WTC11 (cell line): ENCODE data around the gene GPATCH1. TPM values are rescaled to one million over a fixed set of nuclear protein-coding genes. Genes with fewer than 3 reads are reported as not detected.

Experiments
- ATAC-seq: fragments of 200-7000 bp; cut with Tn5 transposase; 2 replicates; pipeline ENCODE4 v1.10.0; 2021; ENCODE audit warnings: mild to moderate bottlenecking, moderate library complexity
- CTCF ChIA-PET: fragments of 300-600 bp; sonication (Branson Sonifier 250); formaldehyde crosslinking; loops from one replicate; lab custom pipeline; 2021; ENCODE audit warnings: antibody characterized with exemption; lab: Charles Lee
- POLR2A ChIA-PET: fragments of 350-600 bp; sonication (Branson Sonifier 250); formaldehyde crosslinking; loops from one replicate; lab custom pipeline; 2021; ENCODE audit warnings: antibody characterized with exemption; lab: Charles Lee
- DNase-seq: peaks from one replicate; pipeline ENCODE4 v3.0.0; 2021; ENCODE audit warnings: low spot score
- H3K27ac Mint-ChIP-seq: 2 replicates; pipeline ENCODE4 v1.8.0; 2021; ENCODE audit warnings: mixed read lengths
- H3K27me3 Mint-ChIP-seq: 2 replicates; pipeline ENCODE4 v1.8.0; 2021; ENCODE audit warnings: low read depth, mild to moderate bottlenecking, moderate library complexity, mixed read lengths
- H3K36me3 Mint-ChIP-seq: 2 replicates; pipeline ENCODE4 v1.8.0; 2021; ENCODE audit warnings: mixed read lengths
- H3K4me1 Mint-ChIP-seq: 2 replicates; pipeline ENCODE4 v1.8.0; 2022; ENCODE audit warnings: mixed read lengths
- H3K4me3 Mint-ChIP-seq: 2 replicates; pipeline ENCODE4 v1.8.0; 2021; ENCODE audit warnings: mild to moderate bottlenecking, moderate library complexity, mixed read lengths
- H3K9me3 Mint-ChIP-seq: 2 replicates; pipeline ENCODE4 v1.8.0; 2021; ENCODE audit warnings: mixed read lengths
- ATF1 ChIP-seq: sonication (generic); formaldehyde crosslinking; IDR thresholded peaks from 2 replicates; pipeline ENCODE4 v1.8.1; 2023; ENCODE audit warnings: mild to moderate bottlenecking, moderate library complexity, missing genetic modification reagents
- ATF6 ChIP-seq: sonication (generic); formaldehyde crosslinking; IDR thresholded peaks from 2 replicates; pipeline ENCODE4 v1.8.1; 2023; ENCODE audit warnings: mild to moderate bottlenecking, missing genetic modification reagents
- CDX4 ChIP-seq: fragments of 250-450 bp; sonication (Bioruptor Pico); IDR thresholded peaks from 2 replicates; pipeline ENCODE4 v1.9.0; 2021; ENCODE audit warnings: moderate library complexity, mild to moderate bottlenecking, inconsistent platforms, borderline replicate concordance
- CREM ChIP-seq: sonication (generic); formaldehyde crosslinking; IDR thresholded peaks from 2 replicates; pipeline ENCODE4 v1.8.1; 2022; ENCODE audit warnings: mild to moderate bottlenecking, missing genetic modification reagents, moderate library complexity
- ELF4 ChIP-seq: sonication (generic); formaldehyde crosslinking; IDR thresholded peaks from 2 replicates; pipeline ENCODE4 v1.8.1; 2022; ENCODE audit warnings: low read depth, mild to moderate bottlenecking, moderate library complexity, missing genetic modification reagents
- EMX1 ChIP-seq: fragments of 250-450 bp; sonication (Bioruptor Pico); IDR thresholded peaks from 2 replicates; pipeline ENCODE4 v1.8.0; 2021; ENCODE audit warnings: mild to moderate bottlenecking
- ETV6 ChIP-seq: sonication (generic); formaldehyde crosslinking; IDR thresholded peaks from 2 replicates; pipeline ENCODE4 v1.8.1; 2022; ENCODE audit warnings: mild to moderate bottlenecking, missing genetic modification reagents
- FOXK1 ChIP-seq: sonication (generic); formaldehyde crosslinking; IDR thresholded peaks from 2 replicates; pipeline ENCODE4 v1.8.0; 2022; ENCODE audit warnings: mild to moderate bottlenecking, moderate library complexity, missing genetic modification reagents
- IRF1 ChIP-seq: sonication (generic); formaldehyde crosslinking; IDR thresholded peaks from 2 replicates; pipeline ENCODE4 v1.8.0; 2023; ENCODE audit warnings: missing genetic modification reagents
- JAZF1 ChIP-seq: fragments of 250-450 bp; sonication (Bioruptor Pico); IDR thresholded peaks from 2 replicates; pipeline ENCODE4 v1.9.0; 2021; ENCODE audit warnings: moderate library complexity, mild to moderate bottlenecking, inconsistent platforms
- NFATC4 ChIP-seq: fragments of 250-450 bp; sonication (Bioruptor Pico); IDR thresholded peaks from 2 replicates; pipeline ENCODE4 v1.9.0; 2021; ENCODE audit warnings: mild to moderate bottlenecking
- NFE2L1 ChIP-seq: sonication (generic); formaldehyde crosslinking; IDR thresholded peaks from 2 replicates; pipeline ENCODE4 v1.8.1; 2023; ENCODE audit warnings: missing genetic modification reagents
- NFYB ChIP-seq: sonication (generic); formaldehyde crosslinking; conservative IDR thresholded peaks from 2 replicates; pipeline ENCODE4 v1.8.0; 2022; ENCODE audit warnings: low read depth, missing genetic modification reagents
- NR2C2 ChIP-seq: sonication (generic); formaldehyde crosslinking; IDR thresholded peaks from 2 replicates; pipeline ENCODE4 v1.8.0; 2022; ENCODE audit warnings: mild to moderate bottlenecking, missing genetic modification reagents
- OVOL2 ChIP-seq: fragments of 250-450 bp; sonication (Bioruptor Pico); IDR thresholded peaks from 2 replicates; pipeline ENCODE4 v1.9.0; 2021; ENCODE audit warnings: mild to moderate bottlenecking, borderline replicate concordance
- PRDM15 ChIP-seq: sonication (generic); formaldehyde crosslinking; IDR thresholded peaks from 2 replicates; pipeline ENCODE4 v1.8.0; 2022; ENCODE audit warnings: missing genetic modification reagents
- SP1 ChIP-seq: sonication (generic); formaldehyde crosslinking; conservative IDR thresholded peaks from 2 replicates; pipeline ENCODE4 v1.8.1; 2022; ENCODE audit warnings: missing genetic modification reagents
- STAT6 ChIP-seq: sonication (generic); formaldehyde crosslinking; conservative IDR thresholded peaks from 2 replicates; pipeline ENCODE4 v1.8.1; 2023; ENCODE audit warnings: mild to moderate bottlenecking, low read depth, missing genetic modification reagents, moderate library complexity
- TCF7 ChIP-seq: sonication (generic); formaldehyde crosslinking; IDR thresholded peaks from 2 replicates; pipeline ENCODE4 v1.8.0; 2022; ENCODE audit warnings: mild to moderate bottlenecking, low read depth, missing genetic modification reagents, moderate library complexity
- TEAD1 ChIP-seq: sonication (generic); formaldehyde crosslinking; IDR thresholded peaks from 2 replicates; pipeline ENCODE4 v1.8.0; 2022; ENCODE audit warnings: mild to moderate bottlenecking, missing genetic modification reagents
- USF2 ChIP-seq: sonication (generic); formaldehyde crosslinking; IDR thresholded peaks from 2 replicates; pipeline ENCODE4 v1.8.1; 2023; ENCODE audit warnings: mild to moderate bottlenecking, missing genetic modification reagents, moderate library complexity
- ZNF121 ChIP-seq: sonication (generic); formaldehyde crosslinking; IDR thresholded peaks from 2 replicates; pipeline ENCODE4 v1.8.0; 2023; ENCODE audit warnings: missing genetic modification reagents
- ZNF219 ChIP-seq: sonication (generic); formaldehyde crosslinking; IDR thresholded peaks from 2 replicates; pipeline ENCODE4 v1.8.0; 2023; ENCODE audit warnings: missing genetic modification reagents, mild to moderate bottlenecking, borderline replicate concordance
- ZNF232 ChIP-seq: sonication (generic); formaldehyde crosslinking; IDR thresholded peaks from 2 replicates; pipeline ENCODE4 v1.8.0; 2022; ENCODE audit warnings: mild to moderate bottlenecking, missing genetic modification reagents
- ZNF423 ChIP-seq: fragments of 250-450 bp; sonication (Bioruptor Pico); IDR thresholded peaks from 2 replicates; pipeline ENCODE4 v2.1.2; 2022; ENCODE audit warnings: mild to moderate bottlenecking, moderate library complexity
- total RNA-seq: library from RNA; stranded (reverse); gene quantifications from 3 replicates; pipeline ENCODE4 v1.2.3, GENCODE V29; 2021

Gene GPATCH1
- total RNA-seq, 1 experiment from 2014 or later: 10.7 TPM

GRCh38 chr19:33096005-33096404 is 15.0 kb downstream of the GPATCH1 start (continued):
- TF ChIP-seq IRF1: no peak
- TF ChIP-seq ELF4 (CRISPR knock-in tag): no peak
- no peak for TF ChIP-seq CDX4 (CRISPR knock-in tag)
- TF ChIP-seq TEAD1 (CRISPR knock-in tag): no peak
- TF ChIP-seq NFATC4 (CRISPR knock-in tag): no peak
- TF ChIP-seq ATF1 (CRISPR knock-in tag): no peak
- no peak for TF ChIP-seq EMX1 (CRISPR knock-in tag)
- TF ChIP-seq PRDM15 (CRISPR knock-in tag): no peak
- TF ChIP-seq JAZF1 (CRISPR knock-in tag): no peak
- no peak for TF ChIP-seq SP1 (CRISPR knock-in tag)
- no peak for TF ChIP-seq ATF6 (CRISPR knock-in tag)

- TF ChIP-seq ZNF219 (CRISPR knock-in tag) (no peak), NFE2L1 (CRISPR knock-in tag) (no peak), STAT6 (CRISPR knock-in tag) (no peak), NFYB (CRISPR knock-in tag) (no peak), CREM (CRISPR knock-in tag) (no peak), OVOL2 (no peak), ETV6 (CRISPR knock-in tag) (no peak), TCF7 (CRISPR knock-in tag) (no peak), ZNF121 (CRISPR knock-in tag) (no peak), ZNF423 (CRISPR knock-in tag) (no peak), USF2 (CRISPR knock-in tag) (no peak), FOXK1 (no peak), ZNF232 (CRISPR knock-in tag) (no peak), NR2C2 (CRISPR knock-in tag) (no peak)
- ATAC-seq (no peak), DNase-seq (no peak)
- Mint-ChIP-seq H3K27ac (no peak overlapping the region), H3K9me3 (no peaks in the 10 kb centered on the region), H3K4me3 (no peak overlapping the region), H3K4me1 (no peaks in the 10 kb centered on the region), H3K36me3 (peaks cover 48% of the 10 kb centered on the region), H3K27me3 (no peaks in the 10 kb centered on the region)
- ChIA-PET CTCF (interaction anchor here (0.9 kb wide), 1 partner anchor 76 kb away, joined by 3 read pairs; no protein-coding TSS in a partner anchor), POLR2A (no interaction called here)
These were observed 17.1 kb downstream of the GPATCH1 start for GRCh38 chr19:33098055-33098534.
